ENCODE data around the gene SLC23A3. TPM values are rescaled to one million over a fixed set of nuclear protein-coding genes. Genes with fewer than 3 reads are reported as not detected.

Gene SLC23A3
- total RNA-seq, 1 experiment from 2014 or later: 1.7 TPM

GRCh38 chr2:219168526-219168925, 1.3 kb downstream of the SLC23A3 start:
- ATAC-seq (no peak), DNase-seq (peak; percentile 0)
- TF ChIP-seq EZH2 (IDR thresholded peaks at IDR 0.05; ENCODE audit: low read length, unreplicated experiment) (no peak), CTCF (conservative IDR thresholded peaks at IDR 0.05; ENCODE audit: low read depth, low read length) (no peak), EZH2phosphoT487 (IDR thresholded peaks at IDR 0.05; ENCODE audit: borderline replicate concordance, low read length) (no peak)
- Histone ChIP-seq H3K79me2 (ENCODE audit: low read length) (no peaks in the 10 kb centered on the region), H3K36me3 (ENCODE audit: low read depth, low read length) (no peaks in the 10 kb centered on the region; the same call in 1 of the 2 replicates), H3K4me1 (ENCODE audit: insufficient read depth, low read length) (no peaks in the 10 kb centered on the region), H3K9me3 (ENCODE audit: low read length) (no peaks in the 10 kb centered on the region), H3K9ac (ENCODE audit: low read length) (no peak overlapping the region), H3K4me3 (ENCODE audit: low read length) (no peak overlapping the region), H3K4me2 (ENCODE audit: low read length) (no peak overlapping the region), H4K20me1 (ENCODE audit: low read length) (no peaks in the 10 kb centered on the region), H3K27me3 (ENCODE audit: low read length) (no peaks in the 10 kb centered on the region), H3F3A (ENCODE audit: low read length, unreplicated experiment) (no peaks in the 10 kb centered on the region), H3K9me2 (replicated peaks; ENCODE audit: low read length) (no peaks in the 10 kb centered on the region), H2AFZ (ENCODE audit: low read length) (no peak overlapping the region), H3K27ac (ENCODE audit: low read length) (no peak overlapping the region)
- POLR2A ChIA-PET (ENCODE audit: unreplicated experiment): no interaction called here
- intact Hi-C loops (cut with micrococcal nuclease): loop anchor here (10.0 kb wide), 1 partner anchor 216 kb away; the partner anchor contains the start of gene DNPEP
- CTCF ChIA-PET: no interaction called here
- BruUV-seq (replicated peaks): no TSS peak

- no peak overlapping the region for H3K9ac ChIP-seq (ENCODE audit: low read length)
- H2AFZ ChIP-seq (ENCODE audit: low read length): no peak overlapping the region
- H3K9me2 ChIP-seq (replicated peaks; ENCODE audit: low read length): no peaks in the 10 kb centered on the region
- intact Hi-C loops (cut with micrococcal nuclease): loop anchor here (10.0 kb wide), 1 partner anchor 217 kb away; the partner anchor contains the start of gene DNPEP
- no peaks in the 10 kb centered on the region for H3K9me3 ChIP-seq (ENCODE audit: low read length)
- ChIA-PET POLR2A (ENCODE audit: unreplicated experiment) (no interaction called here), CTCF (no interaction called here)
- BruUV-seq (replicated peaks): no TSS peak
- H3K27ac ChIP-seq (ENCODE audit: low read length): no peak overlapping the region
- no peaks in the 10 kb centered on the region; the same call in 1 of the 2 replicates for H3K36me3 ChIP-seq (ENCODE audit: low read depth, low read length)
- H3K4me1 ChIP-seq (ENCODE audit: insufficient read depth, low read length): no peaks in the 10 kb centered on the region
- H3K79me2 ChIP-seq (ENCODE audit: low read length): no peaks in the 10 kb centered on the region
- no peaks in the 10 kb centered on the region for H3F3A ChIP-seq (ENCODE audit: low read length, unreplicated experiment)
- DNase-seq (peak; percentile 0), ATAC-seq (no peak)
- H3K4me2 ChIP-seq (ENCODE audit: low read length): no peak overlapping the region
- TF ChIP-seq EZH2phosphoT487 (IDR thresholded peaks at IDR 0.05; ENCODE audit: borderline replicate concordance, low read length) (no peak), EZH2 (IDR thresholded peaks at IDR 0.05; ENCODE audit: low read length, unreplicated experiment) (no peak), CTCF (conservative IDR thresholded peaks at IDR 0.05; ENCODE audit: low read depth, low read length) (no peak)
- no peaks in the 10 kb centered on the region for H4K20me1 ChIP-seq (ENCODE audit: low read length)
- H3K4me3 ChIP-seq (ENCODE audit: low read length): no peak overlapping the region
- no peaks in the 10 kb centered on the region for H3K27me3 ChIP-seq (ENCODE audit: low read length)
Observed at GRCh38 chr2:219167997-219168396, 1.8 kb downstream of the SLC23A3 start.

DNA sequence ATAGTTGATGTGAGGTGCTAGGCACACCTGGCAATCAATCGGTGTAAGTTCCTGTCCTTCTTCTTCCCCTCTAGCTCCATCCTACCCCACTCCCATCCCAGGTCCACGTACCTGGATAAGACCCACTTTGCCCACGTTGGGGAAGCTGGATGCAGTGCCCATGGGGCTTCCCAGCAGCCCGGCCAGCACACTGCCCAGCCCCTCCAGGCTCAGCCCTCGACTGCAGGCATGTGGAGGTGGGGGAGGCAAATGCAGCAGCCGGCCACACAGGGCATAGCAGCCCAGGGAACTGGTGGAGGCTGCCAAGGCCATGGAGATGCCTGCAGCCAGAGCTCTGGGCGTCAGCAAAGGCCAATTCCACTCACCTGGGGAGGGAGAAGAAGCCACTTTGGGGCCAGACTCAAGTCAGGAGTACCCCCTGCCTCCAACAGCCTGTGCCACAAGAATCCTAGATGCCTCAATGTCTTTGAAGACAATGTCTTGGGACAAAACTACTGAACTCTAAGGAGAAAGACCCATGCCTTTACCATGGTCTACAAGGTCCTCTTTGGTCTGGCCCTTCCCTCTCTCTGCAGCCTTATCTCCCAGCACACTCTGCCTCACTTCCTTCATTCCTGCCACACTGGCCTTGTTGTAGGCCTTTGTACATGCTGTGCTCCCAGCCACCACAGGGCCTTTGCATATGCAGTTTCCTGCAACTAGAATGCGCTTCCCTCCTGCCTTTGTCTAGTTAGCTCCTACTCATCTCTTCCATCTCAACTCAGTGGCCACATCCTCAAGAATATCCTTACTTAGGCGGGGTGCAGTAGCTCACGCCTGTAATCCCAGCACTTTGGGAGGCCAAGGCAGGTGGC, 4.5 kb downstream of the SLC23A3 start:
- CTCF ChIA-PET: no interaction called here
- intact Hi-C loops (cut with micrococcal nuclease): loop anchor here (10.0 kb wide), 1 partner anchor 220 kb away; the partner anchor contains the start of gene DNPEP
- H3K9ac ChIP-seq (ENCODE audit: low read length): no peak overlapping the region

More for the DNA sequence above, 4.5 kb downstream of the SLC23A3 start:
- Histone ChIP-seq H4K20me1 (ENCODE audit: low read length) (no peaks in the 10 kb centered on the region), H3F3A (ENCODE audit: low read length, unreplicated experiment) (no peaks in the 10 kb centered on the region), H2AFZ (ENCODE audit: low read length) (no peak overlapping the region), H3K79me2 (ENCODE audit: low read length) (no peaks in the 10 kb centered on the region), H3K27me3 (ENCODE audit: low read length) (no peaks in the 10 kb centered on the region), H3K36me3 (ENCODE audit: low read depth, low read length) (no peaks in the 10 kb centered on the region), H3K9me3 (ENCODE audit: low read length) (no peaks in the 10 kb centered on the region), H3K4me2 (ENCODE audit: low read length) (no peak overlapping the region), H3K4me1 (ENCODE audit: insufficient read depth, low read length) (peaks cover 7% of the 10 kb centered on the region; the same call in 1 of the 2 replicates), H3K9me2 (replicated peaks; ENCODE audit: low read length) (no peaks in the 10 kb centered on the region), H3K27ac (ENCODE audit: low read length) (no peak overlapping the region), H3K4me3 (ENCODE audit: low read length) (no peak overlapping the region)
- no TSS peak for BruUV-seq (replicated peaks)
- POLR2A ChIA-PET (ENCODE audit: unreplicated experiment): no interaction called here
- ATAC-seq (no peak), DNase-seq (no peak)
- TF ChIP-seq EZH2phosphoT487 (IDR thresholded peaks at IDR 0.05; ENCODE audit: borderline replicate concordance, low read length) (no peak), EZH2 (IDR thresholded peaks at IDR 0.05; ENCODE audit: low read length, unreplicated experiment) (no peak), CTCF (conservative IDR thresholded peaks at IDR 0.05; ENCODE audit: low read depth, low read length) (no peak)
